SK-N-SH (cell line): ENCODE data around the gene TMEM115. TPM values are rescaled to one million over a fixed set of nuclear protein-coding genes. Genes with fewer than 3 reads are reported as not detected.

Source experiments
- CTCF ChIA-PET: fragments of 300-600, 350-600 bp; formaldehyde crosslinking; extraction: SDS; loops from one replicate; lab custom pipeline; 2021; lab: Yijun Ruan, JAX
- POLR2A ChIA-PET: fragments of 350-600 bp; sonication (Branson Sonifier 250); formaldehyde crosslinking; extraction: SDS; loops from one replicate; lab custom pipeline; 2020; ENCODE audit warnings: antibody characterized with exemption, inconsistent platforms; lab: Yijun Ruan, JAX
- DNase-seq: peaks from one replicate; pipeline ENCODE4 v3.0.0; 2012
- H2AFZ ChIP-seq: fragments of 200-600 bp; sonication (generic); 2 replicates; pipeline ENCODE4 v1.8.1; 2016; ENCODE audit warnings: antibody characterized with exemption, mild to moderate bottlenecking, low read depth
- H3F3A ChIP-seq: fragments of 200-600 bp; sonication (generic); replicated peaks from 2 replicates; pipeline ENCODE3; 2016; ENCODE audit warnings: antibody characterized with exemption, mild to moderate bottlenecking; ENCODE audit not compliant: insufficient read depth
- H3K27ac ChIP-seq, 2 experiments: fragments of 200-500 bp in 1 of 2; fragments of 200-600 bp in 1 of 2; sonication (Bioruptor generic) in 1 of 2; sonication (generic), shearing (Covaris generic) in 1 of 2; 2 replicates each; pipeline versions ENCODE4 v1.5.1 to v1.6.1; 2014 to 2016; ENCODE audit warnings: low read depth in 2 of 2, inconsistent platforms in 1 of 2, low read length in 1 of 2, mild to moderate bottlenecking in 1 of 2, mixed read lengths in 1 of 2
- H3K27me3 ChIP-seq: fragments of 200-600 bp; sonication (generic), shearing (Covaris generic); 2 replicates; pipeline ENCODE4 v1.6.1; 2016; ENCODE audit warnings: mixed run types; ENCODE audit not compliant: insufficient read depth
- H3K36me3 ChIP-seq, 2 experiments: fragments of 200-500 bp in 1 of 2; fragments of 200-600 bp in 1 of 2; sonication (Bioruptor generic) in 1 of 2; sonication (generic) in 1 of 2; replicated peaks in 1 of 2; 2 replicates each; pipeline versions ENCODE3 to v1.5.1; 2014 to 2016; ENCODE audit warnings: low read length in 1 of 2, mild to moderate bottlenecking in 1 of 2; ENCODE audit not compliant: insufficient read depth in 2 of 2, control insufficient read depth in 1 of 2
- H3K4me1 ChIP-seq, 2 experiments: fragments of 200-500 bp in 1 of 2; fragments of 200-600 bp in 1 of 2; sonication (Bioruptor generic) in 1 of 2; sonication (generic), shearing (Covaris generic) in 1 of 2; 2 replicates each; pipeline versions ENCODE4 v1.5.1 to v1.6.1; 2014 to 2016; ENCODE audit warnings: low read depth in 1 of 2, low read length in 1 of 2, mixed run types in 1 of 2; ENCODE audit not compliant: insufficient read depth in 2 of 2, control insufficient read depth in 1 of 2
- H3K4me2 ChIP-seq: fragments of 200-600 bp; sonication (generic), shearing (Covaris generic); 2 replicates; pipeline ENCODE4 v1.6.1; 2017; ENCODE audit warnings: mixed run types
- H3K4me3 ChIP-seq, 2 experiments: fragments of 200-500 bp in 1 of 2; fragments of 200-600 bp in 1 of 2; sonication (Bioruptor generic) in 1 of 2; sonication (generic), shearing (Covaris generic) in 1 of 2; 2 replicates each; pipeline versions ENCODE4 v1.5.1 to v1.8.1; 2014 to 2016; ENCODE audit warnings: low read depth in 2 of 2, inconsistent platforms in 1 of 2, low read length in 1 of 2, mild to moderate bottlenecking in 1 of 2, mixed read lengths in 1 of 2, moderate library complexity in 1 of 2
- H3K79me2 ChIP-seq: fragments of 200-600 bp; sonication (generic); 2 replicates; pipeline ENCODE4 v1.8.1; 2017; ENCODE audit warnings: mild to moderate bottlenecking; ENCODE audit not compliant: insufficient read depth
- H3K9ac ChIP-seq: fragments of 200-600 bp; sonication (generic); 2 replicates; pipeline ENCODE4 v1.6.1; 2017; ENCODE audit warnings: mixed run types
- H3K9me2 ChIP-seq: fragments of 200-600 bp; sonication (generic); 2 replicates; pipeline ENCODE4 v1.6.1; 2017; ENCODE audit warnings: mixed run types
- H3K9me3 ChIP-seq: fragments of 200-600 bp; sonication (generic); 2 replicates; pipeline ENCODE4 v1.6.1; 2017; ENCODE audit warnings: mixed run types, mild to moderate bottlenecking, moderate library complexity
- H4K20me1 ChIP-seq: fragments of 200-600 bp; sonication (generic); 2 replicates; pipeline ENCODE4 v1.6.1; 2017; ENCODE audit warnings: mild to moderate bottlenecking, mixed run types; ENCODE audit not compliant: insufficient read depth
- CHD2 ChIP-seq: fragments of 150-350 bp; IDR thresholded peaks from 2 replicates; pipeline ENCODE4 v1.6.1; 2018; ENCODE audit warnings: low read length; ENCODE audit not compliant: partially characterized antibody
- EZH2phosphoT487 ChIP-seq: fragments of 200-600 bp; sonication (generic); IDR thresholded peaks from 2 replicates; pipeline ENCODE4 v1.6.1; 2017; ENCODE audit warnings: low read depth, mixed run types, mild to moderate bottlenecking, antibody characterized with exemption, moderate library complexity, borderline replicate concordance
- FOXM1 ChIP-seq: IDR thresholded peaks from 2 replicates; pipeline ENCODE4 v1.4.0; 2012; ENCODE audit warnings: low read depth, mild to moderate bottlenecking
- GATA2 ChIP-seq: sonication (generic); formaldehyde crosslinking; IDR thresholded peaks from 2 replicates; pipeline ENCODE4 v1.5.0; 2020; ENCODE audit warnings: mild to moderate bottlenecking, missing genetic modification reagents
- POLR2AphosphoS5 ChIP-seq: IDR thresholded peaks from 2 replicates; pipeline ENCODE4 v1.6.1; 2012; ENCODE audit warnings: low read depth, low read length
- REST ChIP-seq: IDR thresholded peaks from 2 replicates; pipeline ENCODE4 v1.6.1; 2012; ENCODE audit warnings: mild to moderate bottlenecking, low read depth, low read length, moderate library complexity
- RFX5 ChIP-seq: IDR thresholded peaks from 2 replicates; pipeline ENCODE4 v1.6.1; 2012; ENCODE audit warnings: mild to moderate bottlenecking, improper control_type of control experiment, low read length
- SIN3A ChIP-seq: IDR thresholded peaks from 2 replicates; pipeline ENCODE4 v1.6.1; 2012; ENCODE audit warnings: low read depth, mild to moderate bottlenecking, low read length, moderate library complexity, borderline replicate concordance
- TAF1 ChIP-seq: IDR thresholded peaks from 2 replicates; pipeline ENCODE4 v1.6.1; 2012; ENCODE audit warnings: low read depth, mild to moderate bottlenecking, low read length, moderate library complexity, borderline replicate concordance
- TCF12 ChIP-seq: IDR thresholded peaks from 2 replicates; pipeline ENCODE4 v1.4.0; 2012
- TEAD4 ChIP-seq: IDR thresholded peaks from 2 replicates; pipeline ENCODE4 v1.4.0; 2012; ENCODE audit warnings: mild to moderate bottlenecking, borderline replicate concordance; ENCODE audit not compliant: insufficient read depth
- WGBS: methylation state at CpG from one replicate; pipeline ENCODE4 v1.1.6; 2017; ENCODE audit warnings: low lambda C conversion rate; 5-methylcytosine and 5-hydroxymethylcytosine counted together
- polyA plus RNA-seq, 3 experiments: library from polyadenylated mRNA; depleted of rRNA; stranded (reverse); fragments of >200 nt; gene quantifications; 2 replicates each; pipeline ENCODE4 v1.2.3, GENCODE V29; 2012
- TF ChIP-seq, protein P1 (sequence below): fragments of 150-350 bp; IDR thresholded peaks from 2 replicates; pipeline ENCODE4 v1.6.1; 2016; ENCODE audit warnings: mild to moderate bottlenecking, low read depth, low read length
- TF ChIP-seq, protein P2 (sequence below): IDR thresholded peaks from 2 replicates; pipeline ENCODE4 v1.4.0; 2012; ENCODE audit warnings: low read depth, borderline replicate concordance
- TF ChIP-seq, protein P3 (sequence below): IDR thresholded peaks from 2 replicates; pipeline ENCODE4 v1.4.0; 2012; ENCODE audit warnings: low read depth

The TMEM115 gene
- polyA plus RNA-seq, 1 of the 3 experiments (the other 2 are of a cell fraction): 47.8 TPM

DNA sequence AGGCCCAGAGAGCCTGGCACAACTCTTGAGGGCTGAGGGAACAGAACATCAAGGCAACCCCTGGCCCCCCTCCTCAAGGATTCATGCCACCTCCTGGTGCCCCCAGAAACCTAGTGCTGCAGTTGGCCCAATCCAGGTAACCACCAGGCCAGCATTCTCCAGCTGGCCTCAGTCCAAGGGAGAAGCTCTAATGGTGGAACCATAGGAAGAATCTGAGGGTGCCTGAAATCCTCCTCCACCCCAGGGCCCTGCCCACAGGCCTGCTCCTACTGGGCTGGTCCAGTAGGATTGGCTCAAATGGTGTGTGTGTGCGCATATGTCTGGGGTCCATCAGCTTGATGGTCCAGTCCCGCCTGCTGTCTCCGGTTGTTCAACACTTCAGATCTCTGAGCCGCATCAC lies 44.5 kb downstream of the TMEM115 start:
- Histone ChIP-seq H3K36me3 (peaks cover 15 to 27% of the 10 kb centered on the region in 2 experiments), H3K79me2 (peaks cover 27% of the 10 kb centered on the region), H3K9me2 (no peaks in the 10 kb centered on the region), H3K9me3 (no peaks in the 10 kb centered on the region), H3K27me3 (no peaks in the 10 kb centered on the region), H2AFZ (no peak overlapping the region), H4K20me1 (no peaks in the 10 kb centered on the region), H3K9ac (no peak overlapping the region), H3K4me3 (no peak overlapping the region)
- WGBS: 100% methylated on average over 3 of the region's 4 CpGs
- DNase-seq: no peak
- ChIA-PET POLR2A (interaction anchor here (1.0 to 1.5 kb wide), 3 partner anchors 13 to 254 kb away, joined by 4 read pairs; partner anchors contain the start of genes HEMK1, HYAL3, NAA80 and TUSC2), CTCF (interaction anchor here (0.8 to 1.0 kb wide), 2 partner anchors 9 to 123 kb away, joined by 3 read pairs; no protein-coding TSS in a partner anchor)
- TF ChIP-seq TAF1 (no peak), RFX5 (no peak), POLR2AphosphoS5 (no peak), EZH2phosphoT487 (no peak), SIN3A (no peak), FOXM1 (no peak), TCF12 (no peak), CHD2 (no peak), TEAD4 (no peak), REST (no peak), GATA2 (CRISPR knock-in tag) (no peak)
- TF ChIP-seq, protein P1, sequence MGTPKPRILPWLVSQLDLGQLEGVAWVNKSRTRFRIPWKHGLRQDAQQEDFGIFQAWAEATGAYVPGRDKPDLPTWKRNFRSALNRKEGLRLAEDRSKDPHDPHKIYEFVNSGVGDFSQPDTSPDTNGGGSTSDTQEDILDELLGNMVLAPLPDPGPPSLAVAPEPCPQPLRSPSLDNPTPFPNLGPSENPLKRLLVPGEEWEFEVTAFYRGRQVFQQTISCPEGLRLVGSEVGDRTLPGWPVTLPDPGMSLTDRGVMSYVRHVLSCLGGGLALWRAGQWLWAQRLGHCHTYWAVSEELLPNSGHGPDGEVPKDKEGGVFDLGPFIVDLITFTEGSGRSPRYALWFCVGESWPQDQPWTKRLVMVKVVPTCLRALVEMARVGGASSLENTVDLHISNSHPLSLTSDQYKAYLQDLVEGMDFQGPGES: no peak
- TF ChIP-seq, protein P2, sequence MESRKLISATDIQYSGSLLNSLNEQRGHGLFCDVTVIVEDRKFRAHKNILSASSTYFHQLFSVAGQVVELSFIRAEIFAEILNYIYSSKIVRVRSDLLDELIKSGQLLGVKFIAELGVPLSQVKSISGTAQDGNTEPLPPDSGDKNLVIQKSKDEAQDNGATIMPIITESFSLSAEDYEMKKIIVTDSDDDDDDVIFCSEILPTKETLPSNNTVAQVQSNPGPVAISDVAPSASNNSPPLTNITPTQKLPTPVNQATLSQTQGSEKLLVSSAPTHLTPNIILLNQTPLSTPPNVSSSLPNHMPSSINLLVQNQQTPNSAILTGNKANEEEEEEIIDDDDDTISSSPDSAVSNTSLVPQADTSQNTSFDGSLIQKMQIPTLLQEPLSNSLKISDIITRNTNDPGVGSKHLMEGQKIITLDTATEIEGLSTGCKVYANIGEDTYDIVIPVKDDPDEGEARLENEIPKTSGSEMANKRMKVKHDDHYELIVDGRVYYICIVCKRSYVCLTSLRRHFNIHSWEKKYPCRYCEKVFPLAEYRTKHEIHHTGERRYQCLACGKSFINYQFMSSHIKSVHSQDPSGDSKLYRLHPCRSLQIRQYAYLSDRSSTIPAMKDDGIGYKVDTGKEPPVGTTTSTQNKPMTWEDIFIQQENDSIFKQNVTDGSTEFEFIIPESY: no peak
- TF ChIP-seq, protein P3, sequence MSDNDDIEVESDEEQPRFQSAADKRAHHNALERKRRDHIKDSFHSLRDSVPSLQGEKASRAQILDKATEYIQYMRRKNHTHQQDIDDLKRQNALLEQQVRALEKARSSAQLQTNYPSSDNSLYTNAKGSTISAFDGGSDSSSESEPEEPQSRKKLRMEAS: no peak
- TF ChIP-seq, all 33 proteins: peak for 0
- Histone ChIP-seq H3K4me2 (no peak overlapping the region), H3K4me1 (peaks cover 0 to 21% of the 10 kb centered on the region in 2 experiments; a peak in 1 of 4 replicates), H3K27ac (no peak overlapping the region), H3F3A (peaks cover 11% of the 10 kb centered on the region)
